Measurements from ENCODE around the gene ERN1. TPM values are rescaled to one million over a fixed set of nuclear protein-coding genes. Genes with fewer than 3 reads are reported as not detected.

ERN1 gene
- total and polyA plus RNA-seq, 2 of the 13 experiments (the other 11 are each of a cell fraction or from before 2014, with no cell fraction given): 6.0 to 12.7 TPM

GRCh38 chr17:64178011-64178825 lies 48.3 kb upstream of the ERN1 start (continued):
- no peak for TF ChIP-seq ZBTB44 (CRISPR knock-in tag; IDR thresholded peaks at IDR 0.05)
- no peak for TF ChIP-seq SNAI1 (CRISPR knock-in tag; IDR thresholded peaks at IDR 0.05; ENCODE audit: borderline replicate concordance)
- TF ChIP-seq ARHGAP35 (CRISPR knock-in tag; IDR thresholded peaks at IDR 0.05; ENCODE audit: borderline replicate concordance): no peak
- TF ChIP-seq PTBP1 (IDR thresholded peaks at IDR 0.05; ENCODE audit: low read depth, low read length, poor library complexity, severe bottlenecking): no peak
- TF ChIP-seq NRL (CRISPR knock-in tag; IDR thresholded peaks at IDR 0.05; ENCODE audit: borderline replicate concordance): no peak
- peak; percentile 53; the same call in 1 of the 2 replicates for TF ChIP-seq TFE3 (CRISPR knock-in tag; IDR thresholded peaks at IDR 0.05)
- no peak for TF ChIP-seq ZFP36L2 (CRISPR knock-in tag; IDR thresholded peaks at IDR 0.05)
- TF ChIP-seq MXD3 (CRISPR knock-in tag; IDR thresholded peaks at IDR 0.05): no peak
- TF ChIP-seq LRRFIP1 (CRISPR knock-in tag; conservative IDR thresholded peaks at IDR 0.05): no peak
- TF ChIP-seq PHF8 (CRISPR knock-in tag; IDR thresholded peaks at IDR 0.05): no peak
- TF ChIP-seq NR2F6 (IDR thresholded peaks at IDR 0.05): peak; percentile 85
- peak; percentile 93 for TF ChIP-seq NR2F6 (CRISPR knock-in tag; IDR thresholded peaks at IDR 0.05)
- no peak for TF ChIP-seq ETS1 (CRISPR knock-in tag; IDR thresholded peaks at IDR 0.05)
- TF ChIP-seq E2F2 (CRISPR knock-in tag; IDR thresholded peaks at IDR 0.05; ENCODE audit: borderline replicate concordance): no peak
- TF ChIP-seq ZNF335 (CRISPR knock-in tag; IDR thresholded peaks at IDR 0.05): 0 out of 2 replicates have a peak, but pooled peaks have one; percentile 49
- 0 out of 2 replicates have a peak, but pooled peaks have one; percentile 36 for TF ChIP-seq MAFG (CRISPR knock-in tag; IDR thresholded peaks at IDR 0.05)
- no peak for TF ChIP-seq MBD4 (IDR thresholded peaks at IDR 0.05; ENCODE audit: borderline replicate concordance, low read length)
- no peak for TF ChIP-seq NFE2 (CRISPR knock-in tag; IDR thresholded peaks at IDR 0.05)
- no peak for TF ChIP-seq NFATC3 (CRISPR knock-in tag; IDR thresholded peaks at IDR 0.05)
- peak; percentile 36; the same call in 1 of the 2 replicates for TF ChIP-seq ZNF350 (CRISPR knock-in tag; IDR thresholded peaks at IDR 0.05; ENCODE audit: borderline replicate concordance, low read depth)
- TF ChIP-seq ZNF7 (CRISPR knock-in tag; IDR thresholded peaks at IDR 0.05): no peak

All from HepG2 (cell line).